ENCODE data around the gene CD82.

The CD82 gene

GRCh38 chr11:44561964-44562734, 3.3 kb upstream of the CD82 start:
- no peak for DNase-seq

GRCh38 chr11:44562845-44563460, 2.5 kb upstream of the CD82 start:
- peak; percentile 70 for DNase-seq

DNA sequence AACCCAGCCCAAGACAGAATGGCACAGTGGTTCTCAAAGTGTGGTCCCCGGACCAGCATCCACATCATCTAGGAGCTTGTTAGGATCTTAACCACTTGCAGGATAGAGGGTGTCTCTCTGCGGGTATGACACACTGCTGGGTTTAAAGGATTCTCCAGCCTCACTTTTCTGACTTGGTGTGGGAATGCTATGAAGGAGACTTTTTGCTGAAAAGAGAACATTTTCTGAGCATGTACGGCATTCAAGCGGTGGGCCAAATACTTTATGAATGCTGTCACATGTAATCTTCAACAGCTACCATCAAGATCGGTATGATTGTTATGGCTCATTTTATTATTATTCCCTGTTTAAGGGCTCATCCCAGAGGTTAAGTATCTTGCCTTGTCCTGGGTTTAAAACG, 1.8 kb upstream of the CD82 start:
- DNase-seq = no peak

GRCh38 chr11:44564166-44564565, 1.3 kb upstream of the CD82 start:
- DNase-seq = no peak

GRCh38 chr11:44564670-44565210, 723 bp upstream of the CD82 start:
- DNase-seq = no peak

DNA sequence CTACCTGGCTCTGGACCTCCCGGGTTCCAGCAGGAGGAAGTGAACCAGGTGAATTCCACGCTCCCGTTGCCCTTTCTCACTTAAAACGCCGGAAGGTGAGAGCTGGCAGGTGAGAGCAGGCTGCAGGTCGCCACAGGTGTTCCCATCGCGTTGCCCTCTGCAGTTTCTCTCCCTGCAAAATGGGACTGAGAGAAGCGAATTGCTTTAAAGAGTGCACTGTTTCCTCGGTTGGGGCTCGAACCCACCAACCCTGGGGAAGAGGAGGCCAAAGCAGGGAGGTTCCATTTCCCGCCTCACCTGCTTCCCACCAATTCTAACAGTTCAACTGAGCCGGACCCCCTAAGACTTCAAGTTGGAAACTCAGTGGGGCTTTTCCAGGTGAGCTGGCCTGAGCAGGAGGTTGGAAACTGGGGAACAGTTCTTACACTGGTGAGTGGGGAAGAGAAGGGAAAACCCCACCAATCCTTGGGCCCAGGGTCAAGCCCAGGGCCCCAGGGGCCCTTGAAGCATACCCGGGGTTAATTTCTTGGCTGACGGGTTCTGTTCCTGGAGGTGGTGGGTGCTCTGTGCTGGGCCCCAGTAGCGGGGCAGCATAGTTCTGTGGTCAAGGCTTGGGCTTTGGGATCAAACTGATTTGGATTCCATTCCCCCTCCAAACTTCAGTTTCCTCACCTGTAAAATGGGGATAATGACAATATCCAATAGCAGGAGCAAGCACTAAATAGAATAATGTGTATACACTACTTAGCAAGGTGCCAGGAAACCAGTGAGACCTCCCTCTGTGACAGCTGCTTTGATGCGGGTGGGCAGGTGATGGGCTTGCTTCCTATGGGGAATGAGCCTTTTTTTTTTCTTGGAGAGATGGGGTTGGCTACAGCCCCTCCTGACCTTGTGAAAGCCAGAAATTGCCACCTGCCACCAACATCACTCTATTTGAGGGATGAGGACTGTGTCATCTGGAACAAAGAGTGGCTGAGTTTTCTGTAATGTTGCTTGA, 788 bp downstream of the CD82 start:
- DNase-seq = no peak

DNA sequence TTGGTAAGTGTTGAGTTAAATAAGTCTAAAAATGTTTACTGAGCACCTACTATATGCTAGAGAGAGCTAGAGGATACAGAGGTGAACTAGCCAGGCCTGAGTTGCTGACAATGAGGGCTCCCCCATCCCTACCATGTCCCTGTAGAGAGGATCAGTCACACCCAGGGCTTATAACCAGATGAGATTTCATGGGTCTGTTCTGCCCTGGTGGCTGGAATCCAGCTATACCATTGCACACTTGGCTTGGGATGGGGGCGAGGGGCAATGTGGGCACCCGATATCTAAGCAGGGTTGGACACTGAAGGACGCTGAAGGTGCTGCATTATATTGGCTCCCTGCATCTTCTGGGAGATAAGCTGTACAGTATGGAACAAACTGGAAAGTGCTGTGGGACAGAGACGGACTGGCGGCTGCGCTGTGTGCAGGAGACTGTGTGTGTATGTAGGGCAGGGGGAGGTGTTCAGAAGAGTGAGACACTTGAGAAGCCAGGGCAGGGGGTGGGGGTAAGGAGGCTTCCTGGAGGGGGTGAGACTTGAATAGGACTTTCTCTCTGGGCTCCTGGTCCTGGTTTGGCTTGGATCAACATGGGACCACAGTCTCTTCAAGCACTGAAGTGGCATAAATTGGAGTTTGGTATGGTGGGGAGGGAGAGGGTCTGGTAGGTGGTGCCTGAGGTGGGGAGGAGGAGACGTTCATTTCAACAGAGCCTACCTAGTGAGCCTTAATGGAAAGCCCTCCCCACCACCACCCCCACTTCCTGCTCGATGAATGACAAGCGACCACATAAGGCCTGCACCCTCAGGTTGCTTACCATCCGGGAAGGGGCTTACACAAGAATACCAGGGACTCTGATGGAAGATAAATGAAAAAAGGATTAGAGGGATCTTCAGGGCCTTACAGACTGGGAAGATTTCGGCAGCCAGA, 1.8 kb downstream of the CD82 start:
- DNase-seq = no peak

- no peak for DNase-seq
Observed at GRCh38 chr11:44567876-44568256, 2.4 kb downstream of the CD82 start.

DNA sequence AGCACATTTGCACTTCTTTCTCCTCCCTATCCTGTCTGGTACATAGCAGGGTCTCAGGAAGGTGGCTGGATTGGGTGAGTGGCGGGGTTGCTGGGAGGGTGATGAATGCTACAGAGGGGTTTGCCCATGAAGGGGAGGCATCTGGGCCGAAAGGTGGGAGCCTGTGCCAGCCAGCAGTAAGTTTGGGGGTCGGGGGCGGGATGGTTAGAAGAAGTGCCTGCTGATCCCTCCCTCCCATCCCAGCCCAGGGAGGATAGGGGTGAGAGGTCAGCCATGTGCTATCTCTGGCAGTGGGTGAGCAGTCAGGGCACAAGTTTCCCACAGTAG, 2.8 kb downstream of the CD82 start:
- DNase-seq = no peak

GRCh38 chr11:44568658-44569473, 3.4 kb downstream of the CD82 start:
- DNase-seq = peak; percentile 84

DNA sequence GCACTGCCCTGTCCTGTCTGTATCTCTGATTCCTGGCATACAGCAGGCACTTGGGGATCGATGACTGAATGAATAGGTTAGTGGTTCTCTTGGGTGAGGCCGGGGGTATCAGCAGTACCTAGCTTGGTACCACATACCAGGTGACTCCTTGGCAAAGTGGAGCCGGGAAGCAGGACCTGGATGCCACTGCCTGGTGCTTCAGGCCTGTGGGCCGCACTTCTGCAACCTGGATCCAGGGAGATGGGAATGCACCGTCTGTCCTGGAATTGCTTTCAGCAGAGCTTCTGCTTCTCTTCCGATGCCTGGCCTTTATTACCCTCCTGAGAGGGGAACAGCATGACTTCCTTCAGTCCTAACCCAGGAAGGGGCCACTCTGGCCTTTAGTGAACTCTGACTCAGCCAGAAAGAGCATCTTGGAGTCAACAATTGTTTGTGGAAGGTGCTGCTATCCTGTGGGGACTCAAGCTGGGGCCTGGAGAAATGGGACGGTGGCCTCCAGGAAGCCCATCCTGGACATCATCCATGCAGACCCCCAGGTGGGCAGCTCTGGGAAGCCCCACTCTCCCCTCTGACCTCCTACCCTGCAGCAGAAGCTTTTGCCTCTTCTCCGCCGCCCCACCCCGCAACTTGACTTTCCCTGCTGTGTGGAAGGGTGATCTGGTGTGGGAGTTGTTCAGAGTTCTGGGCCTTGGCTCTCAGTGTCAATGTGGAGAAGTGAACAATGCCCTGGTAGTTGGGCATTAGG, 5.1 kb downstream of the CD82 start:
- DNase-seq = no peak

- no peak for DNase-seq
Observed at GRCh38 chr11:44571871-44572270, 6.4 kb downstream of the CD82 start.

GRCh38 chr11:44572436-44572835, 7.0 kb downstream of the CD82 start:
- DNase-seq = no peak

DNA sequence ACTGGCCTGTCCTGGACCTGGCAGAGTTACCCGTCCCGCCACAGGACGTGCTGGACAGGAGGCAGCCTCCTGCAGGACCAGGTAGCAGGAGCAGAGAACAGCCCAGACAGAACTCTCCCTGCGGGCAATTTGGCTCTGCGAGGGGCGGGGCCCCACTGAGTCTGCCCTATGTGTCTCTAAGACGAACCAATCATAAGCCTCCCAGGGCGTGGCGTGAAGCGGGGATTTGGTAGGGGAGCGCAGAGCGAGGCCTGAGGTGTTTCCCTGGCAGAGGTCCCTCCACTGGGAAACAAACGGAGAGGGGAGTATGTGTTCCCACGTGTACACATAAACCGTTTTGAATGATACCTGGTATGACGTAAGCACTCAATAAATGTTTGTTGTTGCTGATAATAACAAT, 7.4 kb downstream of the CD82 start:
- DNase-seq = no peak

- no peak for DNase-seq
Observed at GRCh38 chr11:44573333-44573732, 7.9 kb downstream of the CD82 start.

DNA sequence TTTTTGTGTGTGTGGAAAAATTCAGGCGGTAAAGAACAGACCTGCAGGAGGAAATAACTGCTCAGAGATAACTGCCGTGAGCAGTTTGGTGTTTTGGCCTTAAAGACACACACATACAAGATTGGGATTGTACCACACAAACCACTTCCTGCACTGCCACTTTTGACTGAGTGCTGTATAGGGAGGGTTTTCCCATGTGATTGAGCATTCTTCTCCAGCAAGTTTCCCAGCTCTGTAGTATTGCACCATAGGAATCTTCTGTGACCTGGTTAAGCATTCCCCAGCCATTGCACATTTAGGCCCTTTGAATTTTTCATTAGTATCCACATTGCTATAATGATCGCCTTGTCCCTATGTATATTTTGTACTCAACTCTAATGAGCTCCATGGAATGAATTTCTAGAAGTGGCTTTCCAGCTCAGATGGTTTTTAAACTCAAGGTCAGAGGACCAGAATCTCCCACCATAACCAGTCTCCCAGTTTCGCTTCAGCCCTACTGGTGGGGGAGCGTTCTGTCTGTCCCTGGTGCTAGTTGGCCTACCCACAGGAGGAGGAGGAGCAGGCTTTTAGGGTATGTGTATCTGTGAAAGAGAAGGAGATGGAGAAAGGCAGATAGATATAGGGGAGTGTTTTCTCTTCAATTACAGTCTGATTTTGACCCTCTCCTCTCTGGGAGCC, 9.3 kb downstream of the CD82 start:
- DNase-seq = no peak

- no peak for DNase-seq
Observed at GRCh38 chr11:44575288-44575672, 9.8 kb downstream of the CD82 start.

DNA sequence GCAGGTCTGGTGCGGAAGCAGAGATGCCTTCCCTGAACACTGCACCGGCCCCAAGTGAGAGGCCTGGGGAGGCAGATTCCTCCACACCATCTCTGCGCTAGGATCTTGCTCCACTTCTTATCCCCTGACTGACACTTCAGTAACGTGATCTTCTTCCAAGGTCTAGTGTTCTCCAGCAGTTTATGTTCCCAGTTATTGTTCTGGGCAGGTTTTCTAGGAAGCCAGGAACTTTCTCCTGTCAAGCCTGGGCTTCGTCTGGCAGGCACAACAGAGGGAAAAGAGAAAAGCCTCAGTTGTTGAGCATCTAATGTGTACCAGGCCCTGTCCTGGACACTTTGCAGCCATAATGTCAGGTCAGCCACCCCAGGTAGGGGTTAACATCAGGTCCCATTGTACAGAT, 10.5 kb downstream of the CD82 start:
- DNase-seq = no peak

DNA sequence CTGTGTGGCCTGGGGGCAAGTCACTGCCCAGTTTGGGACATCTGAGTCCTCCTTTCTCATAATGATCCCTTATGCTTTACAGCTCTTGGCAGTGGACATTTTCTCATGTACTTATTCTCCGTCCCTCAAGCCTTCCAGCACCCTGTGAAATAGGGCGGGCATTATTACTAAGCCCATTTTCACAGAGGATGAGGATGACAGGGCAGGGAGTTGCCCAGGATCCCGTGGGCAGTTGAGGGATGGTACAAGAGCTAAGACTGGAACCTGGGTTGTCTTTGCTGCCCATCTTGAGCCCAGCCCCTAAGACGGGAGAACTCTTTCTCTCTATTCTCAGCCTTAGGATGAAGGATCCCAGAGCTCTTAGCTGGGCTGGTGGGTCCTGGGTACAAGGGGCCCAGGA, 11.2 kb downstream of the CD82 start:
- no peak for DNase-seq

GRCh38 chr11:44577231-44577830, 11.9 kb downstream of the CD82 start:
- DNase-seq = no peak

Measured in right hindlimb (tissue), 1 donor.